ENCODE data around the gene SYNDIG1. TPM values are rescaled to one million over a fixed set of nuclear protein-coding genes. Genes with fewer than 3 reads are reported as not detected.

The SYNDIG1 gene
- total RNA-seq, 8 experiments from 2014 or later, result 5.0 to 64.6 (median 11.3) TPM

- Histone ChIP-seq H3K4me1 (replicated peaks in 1 of 2) (no peaks in the 10 kb centered on the region), H3K4me3 (no peak overlapping the region), H3K27ac (no peak overlapping the region)
- WGBS, 10 experiments, result 13 to 93% (median 70%) methylated on average over 2 to 6 of the region's 8 CpGs; no CpG with 5 or more reads in 1 of the 10 experiments
- peak in 2 of 8 experiments; percentile 28 to 49 for ATAC-seq (replicated peaks in 6 of 8)
- in situ Hi-C loops (cut with MboI; ENCODE audit: low pct_unique_long_range_greater_than_20kb in 2 of 9, low sequenced_read_pairs in 9 of 9, unreplicated experiment in 9 of 9), result no loop called here
These were observed 32.0 kb upstream of the SYNDIG1 start for GRCh38 chr20:24437196-24438082.

DNA sequence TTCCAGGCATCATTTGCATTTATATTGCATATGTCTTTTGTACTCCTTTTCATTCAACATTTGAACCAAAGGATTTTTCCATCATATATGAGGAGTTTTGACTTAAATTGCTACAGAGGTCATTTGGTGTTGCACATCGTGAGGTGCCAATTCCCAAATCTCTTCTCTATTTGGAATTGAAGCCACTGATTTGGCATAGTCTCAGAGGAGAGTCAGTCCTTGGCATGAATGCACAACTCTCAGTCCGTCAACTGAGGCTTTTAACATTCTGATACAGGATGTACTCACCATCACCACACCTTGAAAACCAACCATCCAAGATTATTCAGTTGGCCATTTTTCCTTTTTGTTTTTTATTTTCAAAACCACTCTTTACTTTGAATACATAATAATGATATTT, 31.1 kb upstream of the SYNDIG1 start:
- in situ Hi-C loops (cut with MboI; ENCODE audit: low pct_unique_long_range_greater_than_20kb in 2 of 9, low sequenced_read_pairs in 9 of 9, unreplicated experiment in 9 of 9), result no loop called here
- Histone ChIP-seq H3K4me3 (no peak overlapping the region), H3K27ac (no peak overlapping the region), H3K4me1 (replicated peaks in 1 of 2) (peaks cover 0 to 3% of the 10 kb centered on the region in 2 donors)
- 22 to 100% (median 69%) methylated on average over 1 to 2 of the region's 2 CpGs; no CpG with 5 or more reads in 1 of the 10 experiments for WGBS, 10 experiments
- ATAC-seq (replicated peaks in 6 of 8), result no peak

GRCh38 chr20:24439737-24440387, 29.6 kb upstream of the SYNDIG1 start:
- Histone ChIP-seq H3K4me1 (replicated peaks in 1 of 2) (peaks cover 3 to 10% of the 10 kb centered on the region in 2 donors), H3K4me3 (no peak overlapping the region), H3K27ac (no peak overlapping the region)
- WGBS, 10 experiments, result 0 to 100% (median 50%) methylated on average over 2 to 4 of the region's 7 CpGs; no CpG with 5 or more reads in 6 of the 10 experiments
- peak in 6 of 8 experiments; percentile 16 to 84 (median 56) for ATAC-seq (replicated peaks in 6 of 8)
- in situ Hi-C loops (cut with MboI; ENCODE audit: low pct_unique_long_range_greater_than_20kb in 2 of 9, low sequenced_read_pairs in 9 of 9, unreplicated experiment in 9 of 9), result no loop called here

GRCh38 chr20:24441661-24442060, 27.8 kb upstream of the SYNDIG1 start:
- no peak overlapping the region for H3K4me3 ChIP-seq
- in situ Hi-C loops (cut with MboI; ENCODE audit: low pct_unique_long_range_greater_than_20kb in 2 of 9, low sequenced_read_pairs in 9 of 9, unreplicated experiment in 9 of 9), result no loop called here
- no peak overlapping the region for H3K27ac ChIP-seq
- 40 to 100% (median 71%) methylated on average over 1 to 8 of the region's 9 CpGs; no CpG with 5 or more reads in 3 of the 10 experiments for WGBS, 10 experiments
- ATAC-seq (replicated peaks in 6 of 8), result peak in 4 of 8 experiments; percentile 23 to 50 (median 32)
- H3K4me1 ChIP-seq (replicated peaks in 1 of 2), result peaks cover 13 to 15% of the 10 kb centered on the region in 2 donors

- Histone ChIP-seq H3K27ac (no peak overlapping the region), H3K4me3 (no peak overlapping the region), H3K4me1 (replicated peaks in 1 of 2) (peaks cover 13 to 15% of the 10 kb centered on the region in 2 donors)
- in situ Hi-C loops (cut with MboI; ENCODE audit: low pct_unique_long_range_greater_than_20kb in 2 of 9, low sequenced_read_pairs in 9 of 9, unreplicated experiment in 9 of 9), result no loop called here
- 8 to 100% (median 74%) methylated on average over 1 to 2 of the region's 3 CpGs; no CpG with 5 or more reads in 4 of the 10 experiments for WGBS, 10 experiments
- peak in 3 of 8 experiments; percentile 25 to 36 (median 32) for ATAC-seq (replicated peaks in 6 of 8)
These were observed 26.5 kb upstream of the SYNDIG1 start for GRCh38 chr20:24442909-24443308.

DNA sequence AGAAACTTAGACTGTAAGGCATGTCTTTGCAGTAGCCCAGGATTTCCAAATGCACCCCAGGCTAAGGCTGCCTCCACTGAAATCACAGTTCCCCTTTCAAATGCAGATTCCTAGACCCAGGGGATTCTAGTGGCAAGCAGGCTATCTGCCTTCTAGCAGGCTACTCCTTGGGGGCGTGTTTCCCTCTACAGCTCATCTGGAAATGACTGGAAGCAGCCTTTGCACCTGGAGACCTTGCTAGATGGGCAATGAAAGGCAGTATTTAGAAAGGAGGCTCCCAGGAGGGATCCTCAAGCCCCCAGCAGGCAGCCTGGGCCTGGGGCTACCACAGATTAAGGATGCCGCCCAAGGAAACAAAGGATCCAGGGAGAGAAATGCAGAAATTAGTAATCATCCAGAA, 26.0 kb upstream of the SYNDIG1 start:
- Histone ChIP-seq H3K4me3 (no peak overlapping the region), H3K27ac (no peak overlapping the region), H3K4me1 (replicated peaks in 1 of 2) (peaks cover 13 to 15% of the 10 kb centered on the region in 2 donors)
- peak in 3 of 8 experiments; percentile 37 to 44 (median 39) for ATAC-seq (replicated peaks in 6 of 8)
- 49 to 82% (median 73%) methylated on average over 2 of the region's 2 CpGs; no CpG with 5 or more reads in 7 of the 10 experiments for WGBS, 10 experiments
- in situ Hi-C loops (cut with MboI; ENCODE audit: low pct_unique_long_range_greater_than_20kb in 2 of 9, low sequenced_read_pairs in 9 of 9, unreplicated experiment in 9 of 9), result no loop called here

- in situ Hi-C loops (cut with MboI; ENCODE audit: low pct_unique_long_range_greater_than_20kb in 2 of 9, low sequenced_read_pairs in 9 of 9, unreplicated experiment in 9 of 9), result no loop called here
- no peak for ATAC-seq (replicated peaks in 6 of 8)
These were observed 24.8 kb upstream of the SYNDIG1 start for GRCh38 chr20:24444526-24445190.

GRCh38 chr20:24445510-24446170, 23.8 kb upstream of the SYNDIG1 start:
- WGBS, 10 experiments, result 29 to 100% (median 61%) methylated on average over 1 to 11 of the region's 11 CpGs; no CpG with 5 or more reads in 5 of the 10 experiments
- peak in 5 of 8 experiments; percentile 28 to 82 (median 69) for ATAC-seq (replicated peaks in 6 of 8)
- Histone ChIP-seq H3K4me1 (replicated peaks in 1 of 2) (peaks cover 13 to 19% of the 10 kb centered on the region in 2 donors), H3K27ac (no peak overlapping the region), H3K4me3 (no peak overlapping the region)
- in situ Hi-C loops (cut with MboI; ENCODE audit: low pct_unique_long_range_greater_than_20kb in 2 of 9, low sequenced_read_pairs in 9 of 9, unreplicated experiment in 9 of 9), result no loop called here

More at GRCh38 chr20:24444526-24445190, 24.8 kb upstream of the SYNDIG1 start:
- H3K27ac ChIP-seq, result no peak overlapping the region
- H3K4me3 ChIP-seq, result no peak overlapping the region
- 17 to 89% (median 56%) methylated on average over 1 to 4 of the region's 7 CpGs; no CpG with 5 or more reads in 5 of the 10 experiments for WGBS, 10 experiments
- peaks cover 13 to 15% of the 10 kb centered on the region in 2 donors for H3K4me1 ChIP-seq (replicated peaks in 1 of 2)

- no peak overlapping the region for H3K4me3 ChIP-seq
- WGBS, 10 experiments, result 60 to 100% (median 79%) methylated on average over 1 to 2 of the region's 2 CpGs; no CpG with 5 or more reads in 4 of the 10 experiments
- H3K27ac ChIP-seq, result no peak overlapping the region
- in situ Hi-C loops (cut with MboI; ENCODE audit: low pct_unique_long_range_greater_than_20kb in 2 of 9, low sequenced_read_pairs in 9 of 9, unreplicated experiment in 9 of 9), result no loop called here
- no peak for ATAC-seq (replicated peaks in 6 of 8)
- peaks cover 18 to 21% of the 10 kb centered on the region in 2 donors for H3K4me1 ChIP-seq (replicated peaks in 1 of 2)
These were observed 22.6 kb upstream of the SYNDIG1 start for GRCh38 chr20:24446811-24447210.

DNA sequence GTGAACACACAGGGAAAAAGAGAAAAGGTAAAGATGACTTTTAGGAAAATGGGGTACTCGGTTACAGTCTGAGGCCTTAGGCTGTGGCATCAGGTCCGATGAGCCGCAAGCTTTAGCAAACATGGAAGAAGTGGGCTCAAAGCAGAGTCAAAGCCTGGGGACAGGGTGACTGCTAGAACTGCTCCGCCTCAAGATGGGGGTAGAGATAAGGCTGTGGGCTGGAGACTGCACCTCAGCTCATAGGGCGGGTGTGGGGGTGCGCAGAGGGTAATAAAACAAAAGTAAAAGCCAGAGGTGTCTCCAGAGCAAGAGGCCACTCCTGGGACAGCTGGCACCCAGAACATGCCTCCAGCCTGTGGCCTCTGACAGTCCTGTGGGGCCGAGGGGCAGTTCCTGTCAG, 21.3 kb upstream of the SYNDIG1 start:
- H3K4me1 ChIP-seq (replicated peaks in 1 of 2), result peaks cover 18 to 19% of the 10 kb centered on the region in 2 donors
- no peak for ATAC-seq (replicated peaks in 6 of 8)
- 63 to 97% (median 81%) methylated on average over 1 to 7 of the region's 7 CpGs; no CpG with 5 or more reads in 2 of the 10 experiments for WGBS, 10 experiments
- in situ Hi-C loops (cut with MboI; ENCODE audit: low pct_unique_long_range_greater_than_20kb in 2 of 9, low sequenced_read_pairs in 9 of 9, unreplicated experiment in 9 of 9), result no loop called here
- H3K27ac ChIP-seq, result no peak overlapping the region
- no peak overlapping the region for H3K4me3 ChIP-seq

DNA sequence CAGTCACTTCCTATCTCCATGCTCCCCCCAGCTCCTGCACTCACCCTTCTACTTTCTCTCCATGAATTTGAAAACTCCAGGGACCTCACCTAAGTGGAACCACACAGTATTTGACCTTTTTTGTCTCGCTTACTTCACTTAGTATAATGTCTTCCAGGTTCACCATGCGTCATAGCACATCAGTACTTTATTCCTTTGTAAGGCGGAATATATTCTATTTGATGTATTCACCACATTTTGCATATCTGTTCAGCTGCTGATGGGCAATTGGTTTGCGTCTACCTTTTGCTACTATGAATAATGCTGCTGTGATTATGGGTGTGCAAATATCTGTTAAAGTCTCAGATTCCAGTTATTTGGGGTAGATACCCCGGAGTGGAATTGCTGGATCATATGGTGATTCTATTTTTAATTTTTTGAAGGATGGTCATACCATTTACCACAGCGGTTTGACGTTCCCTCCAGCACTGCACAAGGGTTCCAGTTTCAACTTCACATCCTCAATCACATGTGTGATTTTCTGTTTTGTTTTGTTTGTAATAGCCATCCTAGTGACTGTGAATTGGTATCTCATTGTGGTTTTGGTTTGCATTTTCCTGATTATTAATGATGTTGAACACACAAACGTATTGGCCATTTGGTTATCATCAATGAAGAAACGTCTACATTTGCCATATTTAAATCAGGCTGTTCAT, 20.3 kb upstream of the SYNDIG1 start:
- no peak overlapping the region for H3K27ac ChIP-seq
- in situ Hi-C loops (cut with MboI; ENCODE audit: low pct_unique_long_range_greater_than_20kb in 2 of 9, low sequenced_read_pairs in 9 of 9, unreplicated experiment in 9 of 9), result no loop called here
- 19 to 100% (median 82%) methylated on average over 1 to 9 of the region's 9 CpGs for WGBS, 10 experiments
- peaks cover 11 to 15% of the 10 kb centered on the region in 2 donors for H3K4me1 ChIP-seq (replicated peaks in 1 of 2)
- no peak overlapping the region for H3K4me3 ChIP-seq
- peak in 4 of 8 experiments; percentile 16 to 85 (median 72) for ATAC-seq (replicated peaks in 6 of 8)

DNA sequence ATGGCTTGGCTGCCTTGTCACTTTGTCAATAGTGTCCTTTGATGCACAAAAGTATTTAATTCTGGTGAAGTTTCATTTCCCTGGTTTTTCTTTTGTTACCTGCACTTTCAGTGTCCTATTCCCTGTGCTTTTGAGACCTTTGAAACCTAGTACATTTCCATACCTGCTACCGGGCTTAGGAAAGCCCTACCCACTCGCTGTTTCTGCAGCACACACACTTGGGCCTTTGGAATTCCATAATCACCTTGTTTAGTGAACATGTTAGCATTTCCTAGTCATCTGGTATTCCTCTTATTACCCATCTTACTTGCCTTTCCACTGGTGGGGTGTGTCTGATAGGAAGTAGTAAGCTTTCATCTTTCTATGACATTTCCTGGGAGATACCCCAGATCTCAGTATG, 19.3 kb upstream of the SYNDIG1 start:
- Histone ChIP-seq H3K4me1 (replicated peaks in 1 of 2) (peaks cover 15 to 16% of the 10 kb centered on the region in 2 donors), H3K4me3 (no peak overlapping the region), H3K27ac (no peak overlapping the region)
- WGBS, 10 experiments, result 47 to 100% (median 83%) methylated on average over 1 to 2 of the region's 2 CpGs; no CpG with 5 or more reads in 1 of the 10 experiments
- no peak for ATAC-seq (replicated peaks in 6 of 8)
- in situ Hi-C loops (cut with MboI; ENCODE audit: low pct_unique_long_range_greater_than_20kb in 2 of 9, low sequenced_read_pairs in 9 of 9, unreplicated experiment in 9 of 9), result loop anchor here in 1 of 9 experiments (25.0 kb wide), 1 partner anchor 288 kb away; no protein-coding TSS in a partner anchor
